Psoas muscle (tissue), 8 donors: ENCODE data around the gene SETBP1. TPM values are rescaled to one million over a fixed set of nuclear protein-coding genes. Genes with fewer than 3 reads are reported as not detected.

Experiments
- ATAC-seq, 4 donors: fragments of 200-7000 bp; cut with Tn5 transposase; one replicate each; pipeline ENCODE4 v1.9.1; 2020; ENCODE audit warnings: moderate library complexity in 3 of 4, mild to moderate bottlenecking in 2 of 4
- DNase-seq, 2 donors: peaks; one replicate each; pipeline ENCODE4 v3.0.0-alpha.2; 2020
- H3K27ac ChIP-seq: fragments of 200-600 bp; one replicate; pipeline ENCODE4 v1.8.0; 2022
- H3K27me3 ChIP-seq, 3 donors: fragments of 200-600 bp in 1 of 3; one replicate each; pipeline versions ENCODE4 v1.6.1 to v1.8.0; 2013 to 2022; ENCODE audit warnings: low read length in 2 of 3, mild to moderate bottlenecking in 2 of 3, moderate library complexity in 1 of 3; ENCODE audit not compliant: insufficient read depth in 3 of 3
- H3K36me3 ChIP-seq, 2 donors: fragments of 200-600 bp in 1 of 2; one replicate each; pipeline versions ENCODE4 v1.6.1 to v1.8.0; 2013 to 2022; ENCODE audit warnings: low read depth in 1 of 2, mild to moderate bottlenecking in 1 of 2, moderate library complexity in 1 of 2; ENCODE audit not compliant: insufficient read depth in 1 of 2
- H3K4me1 ChIP-seq: fragments of 200-600 bp; one replicate; pipeline ENCODE4 v1.8.0; 2022
- H3K4me3 ChIP-seq: fragments of 200-600 bp; one replicate; pipeline ENCODE4 v1.8.0; 2022; ENCODE audit warnings: mild to moderate bottlenecking
- H3K9me3 ChIP-seq: fragments of 200-600 bp; one replicate; pipeline ENCODE4 v1.8.0; 2022
- WGBS, 3 donors: extraction: QIAGEN DNeasy Blood & Tissue Kit; methylation state at CpG; one replicate each; pipeline versions ENCODE4 v1.1.6 to v1.1.7; 2013; 5-methylcytosine and 5-hydroxymethylcytosine counted together
- intact Hi-C, 2 donors: fragments of 100-400 bp; cut with DNase I; formaldehyde crosslinking; loops; one replicate each; pipeline versions ENCODE4 v1.11.0 to v1.14.2; 2022
- polyA plus RNA-seq, 3 donors: library from polyadenylated mRNA; stranded (reverse); fragments of 200-250 nt; gene quantifications; one replicate each; pipeline ENCODE4 v1.2.3, GENCODE V29; 2013
- total RNA-seq, 4 donors: library from RNA; stranded (reverse); fragmentation: NEBNext Ultra II Directional in 2 of 4; extraction: Animal tissue kit (Norgen Biotek cat#: 25700) in 2 of 4; gene quantifications; one replicate each; pipeline versions ENCODE4 v1.2.1 to v1.2.4, GENCODE V29; 2021 to 2023
- TF ChIP-seq, protein P1 (sequence below): fragments of 200-600 bp; IDR thresholded peaks from one replicate; pipeline ENCODE4 v1.8.0; 2022; ENCODE audit warnings: antibody characterized with exemption
- donor health status: healthy with polysubstance abuse.
- donor health status: DM: no; HTN: no; CAD: no; lungs with moderate emphysema.
- donor health status: Bipolar disorder and iron deficiency.
- donor health status: healthy.
- donor health status: DM: yes; HTN: yes; CAD: no.
- donor health status: DM: no; HTN: no; CAD: no.
- donor health status: DM: no; HTN: no; CAD: no.
- donor health status: DM: yes; HTN: yes; CAD: no.

The SETBP1 gene
- total and polyA plus RNA-seq, 7 donors: 0.61 to 21.0 (median 10.5) TPM

DNA sequence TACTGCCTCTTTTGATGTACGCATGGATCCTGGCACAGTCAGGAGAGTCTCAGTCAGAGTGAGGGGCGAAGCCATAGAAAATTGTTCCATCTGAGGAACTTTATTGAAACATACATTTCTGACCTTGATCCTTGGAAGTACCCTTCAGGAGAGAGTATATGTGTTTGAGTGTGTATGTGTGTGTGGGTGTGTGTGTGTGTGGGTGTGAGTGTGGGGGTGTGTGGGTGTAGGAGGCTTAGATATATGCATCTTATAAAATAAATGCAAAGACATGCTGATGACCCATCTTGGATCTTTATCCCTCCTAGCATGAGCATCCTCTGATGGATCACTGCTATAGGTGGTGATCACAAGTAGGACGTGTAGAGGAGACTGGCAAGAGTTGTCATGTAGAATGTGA, 93.5 kb downstream of the SETBP1 start:
- DNase-seq: no peak

DNA sequence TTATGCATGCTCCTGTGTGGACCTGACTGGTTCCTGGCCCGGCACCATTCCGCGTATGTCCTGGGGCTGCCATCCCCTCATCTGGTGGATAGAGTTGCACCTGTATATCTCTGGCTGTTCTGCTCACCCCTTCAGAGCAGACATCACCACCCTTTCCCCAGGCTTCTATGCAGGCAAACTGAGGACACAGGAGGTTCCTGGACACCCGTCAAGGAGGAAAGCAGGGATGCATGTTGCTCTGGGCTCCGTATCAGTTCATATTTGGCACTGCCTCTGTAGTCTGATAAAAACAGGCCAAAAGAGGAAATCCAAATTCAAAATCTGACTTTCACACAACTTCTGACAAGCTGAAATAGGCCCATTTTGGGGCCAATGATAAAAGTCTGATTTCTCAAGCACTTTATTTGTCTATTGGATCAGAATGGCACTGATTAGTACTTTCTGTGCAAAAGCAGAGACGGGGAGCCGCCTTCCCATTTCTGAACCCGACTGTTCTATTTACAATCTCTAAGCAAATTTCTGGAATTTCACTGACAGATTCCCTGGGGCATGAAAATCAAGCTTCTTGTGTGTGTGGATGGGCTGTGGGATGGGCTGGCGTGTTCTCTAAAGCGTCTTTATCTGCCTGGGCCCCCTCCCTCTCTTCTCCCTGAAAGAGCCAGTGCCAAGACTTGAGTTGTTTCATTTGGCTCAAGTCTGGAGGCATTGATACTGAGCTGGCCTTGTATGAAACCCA, 96.9 kb downstream of the SETBP1 start:
- no peak for DNase-seq
- Histone ChIP-seq H3K27ac (peak overlapping the region; percentile 46), H3K4me3 (no peak overlapping the region), H3K9me3 (no peaks in the 10 kb centered on the region), H3K4me1 (peaks cover 33% of the 10 kb centered on the region), H3K27me3 (no peaks in the 10 kb centered on the region), H3K36me3 (no peaks in the 10 kb centered on the region)
- TF ChIP-seq, protein P1, sequence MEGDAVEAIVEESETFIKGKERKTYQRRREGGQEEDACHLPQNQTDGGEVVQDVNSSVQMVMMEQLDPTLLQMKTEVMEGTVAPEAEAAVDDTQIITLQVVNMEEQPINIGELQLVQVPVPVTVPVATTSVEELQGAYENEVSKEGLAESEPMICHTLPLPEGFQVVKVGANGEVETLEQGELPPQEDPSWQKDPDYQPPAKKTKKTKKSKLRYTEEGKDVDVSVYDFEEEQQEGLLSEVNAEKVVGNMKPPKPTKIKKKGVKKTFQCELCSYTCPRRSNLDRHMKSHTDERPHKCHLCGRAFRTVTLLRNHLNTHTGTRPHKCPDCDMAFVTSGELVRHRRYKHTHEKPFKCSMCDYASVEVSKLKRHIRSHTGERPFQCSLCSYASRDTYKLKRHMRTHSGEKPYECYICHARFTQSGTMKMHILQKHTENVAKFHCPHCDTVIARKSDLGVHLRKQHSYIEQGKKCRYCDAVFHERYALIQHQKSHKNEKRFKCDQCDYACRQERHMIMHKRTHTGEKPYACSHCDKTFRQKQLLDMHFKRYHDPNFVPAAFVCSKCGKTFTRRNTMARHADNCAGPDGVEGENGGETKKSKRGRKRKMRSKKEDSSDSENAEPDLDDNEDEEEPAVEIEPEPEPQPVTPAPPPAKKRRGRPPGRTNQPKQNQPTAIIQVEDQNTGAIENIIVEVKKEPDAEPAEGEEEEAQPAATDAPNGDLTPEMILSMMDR: no peak
- WGBS, 3 donors: 51 to 74% (median 56%) methylated on average over 10 of the region's 10 CpGs
- intact Hi-C loops: no loop called here
- ATAC-seq: peak in 1 of 4 donors; percentile 14

More for the DNA sequence above, 93.5 kb downstream of the SETBP1 start:
- H3K9me3 ChIP-seq: no peaks in the 10 kb centered on the region
- 44 to 77% (median 70%) methylated on average over 3 of the region's 3 CpGs for WGBS, 3 donors
- no peaks in the 10 kb centered on the region for H3K27me3 ChIP-seq
- no peak overlapping the region for H3K27ac ChIP-seq
- no peaks in the 10 kb centered on the region for H3K36me3 ChIP-seq
- TF ChIP-seq, protein P1: no peak
- no peak overlapping the region for H3K4me3 ChIP-seq
- H3K4me1 ChIP-seq: peaks cover 41% of the 10 kb centered on the region
- no peak for ATAC-seq
- intact Hi-C loops: no loop called here

DNA sequence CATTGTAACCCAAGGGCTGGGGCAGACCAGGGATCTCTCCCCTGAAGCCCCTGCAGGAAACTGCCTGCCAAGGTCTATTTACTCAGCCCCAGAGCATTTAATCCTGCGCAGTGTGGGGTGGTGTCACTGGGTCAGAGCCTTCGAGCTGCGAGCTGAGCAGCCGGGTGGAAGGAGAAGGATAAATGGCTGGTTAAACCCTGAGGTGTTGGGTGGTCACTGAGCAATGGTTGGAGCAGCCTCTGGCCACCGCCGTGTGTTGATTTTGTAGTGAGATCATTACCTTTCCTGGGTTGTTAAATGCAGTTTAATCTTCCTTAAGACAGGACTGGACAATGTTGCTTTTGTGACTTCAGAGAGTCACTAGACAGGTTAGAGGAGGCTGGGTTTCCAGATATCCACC, 98.1 kb downstream of the SETBP1 start:
- TF ChIP-seq, protein P1: no peak
- DNase-seq (no peak), ATAC-seq (no peak)
- Histone ChIP-seq H3K36me3 (no peaks in the 10 kb centered on the region), H3K4me1 (peaks cover 32% of the 10 kb centered on the region), H3K4me3 (no peak overlapping the region), H3K27ac (peak overlapping the region; percentile 13), H3K27me3 (no peaks in the 10 kb centered on the region), H3K9me3 (no peaks in the 10 kb centered on the region)
- intact Hi-C loops: no loop called here
- 69 to 90% (median 73%) methylated on average over 6 of the region's 6 CpGs for WGBS, 3 donors

DNA sequence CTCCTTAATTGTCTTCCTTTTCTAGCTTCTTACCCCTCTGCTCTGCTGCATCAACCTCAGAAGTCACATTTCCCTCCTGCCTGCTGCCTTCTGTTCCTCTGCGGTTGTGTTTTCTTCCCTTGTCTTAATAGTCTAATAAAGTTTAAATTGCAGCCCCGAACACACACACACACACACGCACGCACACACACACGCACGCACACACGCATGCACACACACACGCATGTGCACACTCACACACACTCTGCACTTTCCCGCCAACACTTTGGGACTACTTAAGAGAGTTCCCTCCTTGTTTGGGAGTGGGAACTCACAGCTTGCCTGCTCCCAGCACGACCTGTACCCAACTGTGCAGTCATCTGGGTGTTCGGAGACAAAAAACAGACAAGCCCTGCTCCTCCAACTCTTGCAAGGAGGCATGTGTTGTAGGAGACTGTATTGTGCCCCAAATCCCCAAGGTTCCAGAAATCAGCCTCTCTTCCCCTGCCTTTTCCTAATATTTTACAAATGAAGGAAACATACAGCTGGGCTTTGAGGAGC, 99.1 kb downstream of the SETBP1 start:
- no peak for ATAC-seq
- Histone ChIP-seq H3K4me3 (no peak overlapping the region), H3K27me3 (no peaks in the 10 kb centered on the region), H3K9me3 (no peaks in the 10 kb centered on the region), H3K27ac (no peak overlapping the region), H3K36me3 (no peaks in the 10 kb centered on the region), H3K4me1 (peaks cover 32% of the 10 kb centered on the region)
- TF ChIP-seq, protein P1: no peak
- no peak for DNase-seq
- intact Hi-C loops: no loop called here
- 87 to 94% (median 89%) methylated on average over 11 of the region's 11 CpGs for WGBS, 3 donors
